ENCODE data around the gene PLA2G6. TPM values are rescaled to one million over a fixed set of nuclear protein-coding genes. Genes with fewer than 3 reads are reported as not detected.

Gene PLA2G6
- total and polyA plus RNA-seq, 2 experiments from 2014 or later: 28.2 to 30.2 TPM

- Histone ChIP-seq H3K27ac (no peak overlapping the region), H3K9me3 (ENCODE audit: low read depth) (no peaks in the 10 kb centered on the region), H3K36me3 (replicated peaks; ENCODE audit: insufficient read depth, low read depth) (no peaks in the 10 kb centered on the region), H3K4me3 (no peak overlapping the region), H3K4me2 (no peak overlapping the region), H3K27me3 (no peaks in the 10 kb centered on the region), H3K79me2 (peaks cover 5% of the 10 kb centered on the region), H3K4me1 (ENCODE audit: insufficient read depth) (no peaks in the 10 kb centered on the region), H4K20me1 (ENCODE audit: insufficient read depth, poor library complexity, severe bottlenecking) (no peaks in the 10 kb centered on the region), H3K9me2 (replicated peaks; ENCODE audit: insufficient read depth) (no peaks in the 10 kb centered on the region), H2AFZ (no peak overlapping the region)
- TF ChIP-seq EZH2phosphoT487 (IDR thresholded peaks at IDR 0.05; ENCODE audit: low read depth, severe bottlenecking, unreplicated experiment) (no peak), EZH2 (IDR thresholded peaks at IDR 0.05; ENCODE audit: borderline replicate concordance) (no peak)
- TF ChIP-seq, protein P1, sequence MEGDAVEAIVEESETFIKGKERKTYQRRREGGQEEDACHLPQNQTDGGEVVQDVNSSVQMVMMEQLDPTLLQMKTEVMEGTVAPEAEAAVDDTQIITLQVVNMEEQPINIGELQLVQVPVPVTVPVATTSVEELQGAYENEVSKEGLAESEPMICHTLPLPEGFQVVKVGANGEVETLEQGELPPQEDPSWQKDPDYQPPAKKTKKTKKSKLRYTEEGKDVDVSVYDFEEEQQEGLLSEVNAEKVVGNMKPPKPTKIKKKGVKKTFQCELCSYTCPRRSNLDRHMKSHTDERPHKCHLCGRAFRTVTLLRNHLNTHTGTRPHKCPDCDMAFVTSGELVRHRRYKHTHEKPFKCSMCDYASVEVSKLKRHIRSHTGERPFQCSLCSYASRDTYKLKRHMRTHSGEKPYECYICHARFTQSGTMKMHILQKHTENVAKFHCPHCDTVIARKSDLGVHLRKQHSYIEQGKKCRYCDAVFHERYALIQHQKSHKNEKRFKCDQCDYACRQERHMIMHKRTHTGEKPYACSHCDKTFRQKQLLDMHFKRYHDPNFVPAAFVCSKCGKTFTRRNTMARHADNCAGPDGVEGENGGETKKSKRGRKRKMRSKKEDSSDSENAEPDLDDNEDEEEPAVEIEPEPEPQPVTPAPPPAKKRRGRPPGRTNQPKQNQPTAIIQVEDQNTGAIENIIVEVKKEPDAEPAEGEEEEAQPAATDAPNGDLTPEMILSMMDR (IDR thresholded peaks at IDR 0.05; ENCODE audit: poor library complexity): no peak
- WGBS (ENCODE audit: low lambda C conversion rate, missing lambda C conversion rate): 74% methylated on average over 16 of the region's 16 CpGs
- DNase-seq (ENCODE audit: low spot score): no peak
These were observed 9.5 kb downstream of the PLA2G6 start for GRCh38 chr22:38171927-38172831.

DNA sequence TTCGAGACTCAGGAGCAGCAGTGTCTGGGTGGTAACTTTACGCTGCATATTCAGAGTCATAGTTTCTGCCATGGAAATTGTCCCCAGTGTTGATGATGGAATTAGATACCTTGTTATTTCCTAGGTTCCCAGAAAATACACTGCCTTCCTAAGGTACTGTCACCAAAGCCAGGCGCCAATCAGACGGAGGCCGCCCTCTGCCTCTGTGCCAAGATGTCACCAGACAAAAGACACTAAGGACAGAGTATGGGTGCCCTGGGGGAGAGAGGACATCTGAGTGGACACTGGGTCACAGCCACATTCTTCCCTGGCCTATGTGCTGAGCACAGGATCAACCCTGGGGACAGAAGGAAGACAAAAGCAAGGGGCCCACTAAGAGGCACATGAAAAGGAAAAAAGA, 11.2 kb downstream of the PLA2G6 start:
- no peaks in the 10 kb centered on the region for H3K79me2 ChIP-seq
- WGBS (ENCODE audit: low lambda C conversion rate, missing lambda C conversion rate): 88% methylated on average over 5 of the region's 5 CpGs
- no peaks in the 10 kb centered on the region for H3K27me3 ChIP-seq
- TF ChIP-seq, protein P1 (IDR thresholded peaks at IDR 0.05; ENCODE audit: poor library complexity): no peak
- TF ChIP-seq EZH2 (IDR thresholded peaks at IDR 0.05; ENCODE audit: borderline replicate concordance): no peak
- TF ChIP-seq EZH2phosphoT487 (IDR thresholded peaks at IDR 0.05; ENCODE audit: low read depth, severe bottlenecking, unreplicated experiment): no peak
- no peak overlapping the region for H3K4me2 ChIP-seq
- no peak overlapping the region for H3K4me3 ChIP-seq
- no peak overlapping the region for H2AFZ ChIP-seq
- no peaks in the 10 kb centered on the region for H3K9me3 ChIP-seq (ENCODE audit: low read depth)
- H4K20me1 ChIP-seq (ENCODE audit: insufficient read depth, poor library complexity, severe bottlenecking): no peaks in the 10 kb centered on the region
- no peaks in the 10 kb centered on the region for H3K4me1 ChIP-seq (ENCODE audit: insufficient read depth)
- H3K27ac ChIP-seq: no peak overlapping the region
- no peak for DNase-seq (ENCODE audit: low spot score)
- no peaks in the 10 kb centered on the region for H3K36me3 ChIP-seq (replicated peaks; ENCODE audit: insufficient read depth, low read depth)
- no peaks in the 10 kb centered on the region for H3K9me2 ChIP-seq (replicated peaks; ENCODE audit: insufficient read depth)

GRCh38 chr22:38169116-38169515, 12.5 kb downstream of the PLA2G6 start:
- H3K4me3 ChIP-seq: no peak overlapping the region
- H3K27ac ChIP-seq: no peak overlapping the region
- no peak overlapping the region for H3K4me2 ChIP-seq
- peaks cover 10% of the 10 kb centered on the region for H3K4me1 ChIP-seq (ENCODE audit: insufficient read depth)
- H4K20me1 ChIP-seq (ENCODE audit: insufficient read depth, poor library complexity, severe bottlenecking): no peaks in the 10 kb centered on the region
- no peaks in the 10 kb centered on the region for H3K79me2 ChIP-seq
- no peak for TF ChIP-seq EZH2phosphoT487 (IDR thresholded peaks at IDR 0.05; ENCODE audit: low read depth, severe bottlenecking, unreplicated experiment)
- TF ChIP-seq EZH2 (IDR thresholded peaks at IDR 0.05; ENCODE audit: borderline replicate concordance): no peak
- TF ChIP-seq, protein P1 (IDR thresholded peaks at IDR 0.05; ENCODE audit: poor library complexity): no peak
- no peak for DNase-seq (ENCODE audit: low spot score)
- no peaks in the 10 kb centered on the region for H3K27me3 ChIP-seq
- H3K9me2 ChIP-seq (replicated peaks; ENCODE audit: insufficient read depth): no peaks in the 10 kb centered on the region
- H2AFZ ChIP-seq: no peak overlapping the region
- no peaks in the 10 kb centered on the region for H3K9me3 ChIP-seq (ENCODE audit: low read depth)
- 95% methylated on average over 17 of the region's 17 CpGs for WGBS (ENCODE audit: low lambda C conversion rate, missing lambda C conversion rate)
- H3K36me3 ChIP-seq (replicated peaks; ENCODE audit: insufficient read depth, low read depth): no peaks in the 10 kb centered on the region

Measured in hepatocyte (in vitro differentiated cells).